Measurements from ENCODE around the gene SRP68.
"Not testable (repeated sequence)": the region's sequence is repeated elsewhere in the genome, so short reads cannot be mapped to it uniquely, and the experiment has no call there.

Gene SRP68

DNA sequence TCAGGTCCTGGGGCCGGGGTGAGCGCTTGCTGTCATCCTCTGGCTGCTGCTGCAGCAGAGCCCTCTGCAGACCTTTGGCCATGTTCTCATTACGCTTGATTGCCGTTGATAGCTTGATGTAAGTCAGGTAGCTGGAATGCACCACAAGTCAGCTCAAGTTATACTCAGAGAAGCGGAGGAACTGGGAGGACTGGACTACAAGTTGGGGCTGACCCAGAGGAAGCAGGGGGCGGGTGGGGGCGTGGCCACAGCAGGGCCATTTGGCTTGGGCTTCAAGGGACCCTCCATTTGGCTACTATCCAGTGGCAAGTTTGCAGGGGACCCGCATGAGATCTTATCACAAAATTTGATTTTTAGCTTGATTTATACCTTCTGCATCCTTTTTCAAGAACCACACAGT is 26.3 kb downstream of the SRP68 start:
- no peak for DNase-seq (ENCODE audit: low read depth in 2 of 2)

DNA sequence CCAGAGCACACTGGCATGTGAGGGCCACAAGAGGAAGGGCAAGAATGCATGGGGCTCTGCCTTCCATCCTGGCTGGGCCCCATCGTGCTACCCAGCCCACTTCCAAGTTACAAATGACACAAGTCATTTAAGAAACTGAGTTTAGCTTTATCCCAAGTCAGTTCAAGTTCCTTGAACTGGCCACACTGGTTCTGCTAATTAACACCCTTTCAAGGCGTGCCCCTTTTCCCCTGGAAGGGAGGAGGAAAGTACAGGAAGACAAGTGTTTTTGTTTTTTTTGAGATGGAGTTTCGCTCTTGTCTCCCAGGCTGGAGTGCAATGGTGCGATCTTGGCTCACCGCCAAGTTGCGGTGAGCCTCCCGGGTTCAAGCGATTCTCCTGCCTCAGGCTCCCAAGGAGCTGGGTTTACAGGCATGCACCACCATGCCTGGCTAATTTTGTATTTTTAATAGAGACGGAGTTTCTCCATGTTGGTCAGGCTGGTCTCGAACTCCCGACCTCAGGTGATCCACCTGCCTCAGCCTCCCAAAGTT is 27.8 kb downstream of the SRP68 start:
- not testable (repeated sequence) for DNase-seq (ENCODE audit: low read depth in 2 of 2)

DNA sequence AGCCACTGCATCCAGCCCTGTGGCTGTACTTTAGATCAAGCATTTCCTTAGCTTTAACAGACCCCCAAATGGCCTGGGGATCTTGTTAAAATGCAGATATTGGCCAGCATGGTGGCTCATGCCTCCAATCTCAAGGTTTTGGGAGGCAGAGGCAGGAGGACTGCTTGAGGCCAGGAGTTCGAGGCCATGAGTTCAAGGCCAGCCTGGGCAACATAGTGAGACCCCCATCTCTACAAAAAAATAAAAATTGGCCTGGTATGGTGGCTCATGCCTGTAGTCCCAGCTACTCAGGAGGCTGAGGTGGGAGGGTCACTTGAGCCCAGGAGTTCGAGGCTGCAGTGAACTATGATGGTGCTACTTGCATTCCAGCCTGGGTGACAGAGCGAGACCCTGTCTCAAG is 29.4 kb downstream of the SRP68 start:
- not testable (repeated sequence) for DNase-seq (ENCODE audit: low read depth in 2 of 2)

DNA sequence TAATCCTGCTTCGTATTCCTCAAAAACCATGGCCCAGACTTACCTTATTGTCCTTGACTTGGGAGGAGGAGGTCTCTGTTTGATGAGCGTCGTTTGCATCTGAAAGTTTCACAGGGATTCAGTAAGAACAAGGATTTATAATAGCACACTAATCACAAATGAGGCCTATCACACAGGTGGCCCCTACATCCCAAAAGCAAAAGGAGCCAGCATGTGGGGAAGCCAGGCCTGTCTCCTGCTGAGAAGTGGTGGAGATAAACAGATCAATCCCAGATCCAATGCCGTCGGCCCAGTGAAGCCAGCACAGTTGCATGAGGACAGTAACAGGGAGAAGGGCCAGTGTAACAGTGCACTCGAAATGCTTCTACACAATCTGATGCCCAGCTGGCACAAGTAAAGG is 31.9 kb downstream of the SRP68 start:
- DNase-seq (ENCODE audit: low read depth in 2 of 2) = no peak

DNA sequence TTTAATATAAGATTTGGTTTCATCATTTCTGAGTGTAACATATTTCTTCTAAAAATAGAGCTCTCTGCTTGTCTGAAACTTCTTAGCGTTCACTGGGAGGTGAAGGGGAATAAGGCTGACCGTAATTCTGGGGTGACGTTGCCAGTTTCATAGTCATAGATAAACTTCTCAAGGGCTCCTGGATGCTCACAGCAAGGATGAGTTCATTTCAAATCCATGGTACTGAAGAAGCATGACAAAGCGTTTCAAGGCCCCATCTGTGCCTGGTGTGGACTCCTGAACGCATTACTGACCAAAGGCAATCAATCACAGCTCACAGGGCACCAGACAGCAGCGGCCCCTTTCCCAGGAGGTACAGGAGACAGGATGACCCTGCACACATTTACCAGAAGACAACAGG is 33.2 kb downstream of the SRP68 start:
- DNase-seq (ENCODE audit: low read depth in 2 of 2) = no peak

DNA sequence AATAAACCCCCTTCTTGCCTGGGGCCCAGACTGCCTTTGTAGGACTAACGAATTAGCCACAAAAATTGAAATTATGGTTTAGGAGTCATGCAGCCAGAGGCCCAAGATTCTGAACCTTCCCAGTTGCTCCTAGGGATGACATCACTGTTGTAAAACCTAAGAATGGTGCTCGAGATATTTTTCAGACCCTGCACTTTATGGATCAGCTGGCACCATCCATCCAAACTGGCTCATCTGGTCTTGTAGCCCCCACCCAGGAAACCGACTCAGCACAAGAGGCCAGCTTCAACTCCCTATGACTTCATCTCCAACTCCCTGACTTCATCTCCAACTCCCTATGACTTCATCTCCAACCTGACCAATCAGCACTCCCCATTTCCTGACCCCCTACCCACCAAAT is 34.3 kb downstream of the SRP68 start:
- no peak for DNase-seq (ENCODE audit: low read depth in 2 of 2)

DNA sequence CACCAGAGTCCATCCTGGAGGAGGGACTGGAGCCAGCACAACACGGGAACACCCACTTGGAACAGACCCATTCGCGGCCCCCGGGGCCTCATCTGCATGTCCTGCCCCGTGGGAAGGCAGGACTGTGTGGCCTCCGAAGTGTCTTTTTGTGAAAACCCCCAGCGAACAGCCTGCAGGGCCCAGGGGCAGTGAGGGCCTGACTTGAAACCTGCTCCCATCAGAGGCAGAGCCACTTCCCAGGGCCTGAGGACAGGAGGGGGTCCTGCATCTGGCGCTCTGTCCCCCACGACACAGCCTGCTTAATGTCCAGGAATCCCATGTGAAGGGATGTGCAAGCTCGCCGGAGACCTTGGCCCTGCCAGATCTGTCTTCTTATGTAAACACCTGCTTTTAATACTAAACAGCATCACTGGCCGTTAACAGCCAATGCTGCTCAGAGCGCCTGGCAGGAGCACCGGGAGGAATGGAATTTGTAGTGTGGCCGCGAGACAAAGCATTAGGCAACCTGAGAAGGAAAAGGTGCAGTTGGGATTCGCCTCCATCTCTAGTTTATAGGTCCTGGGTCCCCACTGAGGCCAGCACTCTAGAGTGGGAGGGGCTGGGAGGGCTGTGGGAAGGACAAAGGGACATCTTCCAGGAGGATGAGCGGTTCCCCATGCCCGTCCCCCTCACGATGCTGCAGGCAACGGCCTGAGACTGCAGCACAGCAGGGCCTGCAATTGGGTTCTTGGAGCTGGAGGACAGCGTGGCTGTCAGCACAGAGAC is 35.6 kb downstream of the SRP68 start:
- DNase-seq (ENCODE audit: low read depth in 2 of 2) = no peak

DNA sequence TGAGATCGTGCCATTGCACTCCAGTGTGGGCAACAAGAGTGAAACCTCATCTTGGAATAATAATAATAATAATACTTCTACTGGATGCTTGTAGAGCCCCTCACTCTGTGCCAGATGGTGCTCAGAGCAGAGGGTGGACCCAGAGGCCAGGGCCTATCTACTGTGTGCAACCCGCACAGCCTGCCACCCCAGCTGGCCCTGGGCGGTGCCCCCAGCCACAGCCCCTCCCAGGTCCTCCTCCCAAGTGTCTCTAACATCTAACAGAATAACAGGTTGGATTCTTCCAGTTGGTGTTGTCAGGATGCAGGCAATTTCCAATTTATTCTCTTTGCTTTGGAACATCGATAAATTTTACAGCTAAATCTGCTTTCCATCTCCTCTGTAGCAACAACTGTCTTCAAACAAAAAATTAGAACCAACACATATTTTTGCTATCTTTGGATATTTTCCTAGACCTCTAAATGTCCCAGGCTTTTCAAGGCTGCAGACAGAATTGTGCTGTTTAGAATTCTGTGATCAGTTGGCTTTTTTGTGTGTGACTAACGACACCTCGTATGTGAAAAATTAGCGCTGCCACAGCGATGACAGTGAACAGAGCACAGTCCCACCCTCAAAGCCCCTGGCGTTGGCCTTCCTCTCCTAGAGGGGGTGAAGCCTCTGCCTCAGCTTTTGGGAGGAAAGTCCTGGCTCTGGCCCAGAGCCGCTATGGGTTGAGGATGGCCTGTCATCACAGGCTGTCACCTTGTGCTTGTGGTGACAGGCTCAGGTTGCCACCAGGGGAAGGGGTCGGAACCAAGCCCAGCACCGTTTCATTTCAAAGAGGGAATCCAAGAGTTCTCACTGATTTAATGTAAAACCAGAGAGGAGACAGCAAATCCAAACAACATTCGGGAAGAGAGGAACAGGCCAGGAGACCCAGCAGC is 37.6 kb downstream of the SRP68 start:
- no peak for DNase-seq (ENCODE audit: low read depth in 2 of 2)

DNA sequence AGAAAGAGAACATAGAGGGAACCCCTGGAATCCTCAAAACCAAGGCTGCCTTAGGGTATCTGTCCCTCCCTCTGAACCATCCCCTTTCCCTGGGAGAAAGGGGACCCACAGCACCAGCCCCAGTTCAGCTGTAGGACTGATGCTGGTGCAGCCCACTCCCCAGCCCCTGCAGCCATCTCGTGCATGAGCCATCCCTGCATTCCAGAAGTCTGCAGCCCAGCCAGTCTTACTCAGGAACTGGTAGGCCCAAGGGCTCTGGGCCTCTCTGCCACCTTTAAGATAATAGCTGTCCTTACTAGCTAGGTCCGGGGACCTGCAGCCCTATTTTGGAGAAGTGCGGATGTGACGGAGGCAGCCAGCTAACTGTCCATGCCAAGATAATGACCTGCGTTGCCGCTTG is 39.2 kb downstream of the SRP68 start:
- DNase-seq (ENCODE audit: low read depth in 2 of 2) = no peak

DNA sequence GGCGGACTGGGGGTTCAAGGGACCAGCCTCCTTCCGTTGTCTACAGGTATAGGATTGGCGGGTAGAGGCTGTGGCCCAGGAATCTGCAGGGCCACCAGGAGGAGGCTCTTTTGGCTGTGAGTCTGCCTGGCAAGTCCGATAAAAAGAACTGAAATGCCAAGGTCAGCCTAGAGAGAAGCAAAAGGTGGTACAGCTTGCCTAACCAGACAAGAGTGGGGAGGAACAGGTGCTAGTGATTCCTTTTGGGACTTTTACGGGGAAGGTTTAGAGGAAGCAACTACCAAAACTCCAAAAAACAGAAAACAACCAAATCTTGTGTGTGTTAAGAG is 39.6 kb downstream of the SRP68 start:
- DNase-seq (ENCODE audit: low read depth in 2 of 2) = no peak

DNA sequence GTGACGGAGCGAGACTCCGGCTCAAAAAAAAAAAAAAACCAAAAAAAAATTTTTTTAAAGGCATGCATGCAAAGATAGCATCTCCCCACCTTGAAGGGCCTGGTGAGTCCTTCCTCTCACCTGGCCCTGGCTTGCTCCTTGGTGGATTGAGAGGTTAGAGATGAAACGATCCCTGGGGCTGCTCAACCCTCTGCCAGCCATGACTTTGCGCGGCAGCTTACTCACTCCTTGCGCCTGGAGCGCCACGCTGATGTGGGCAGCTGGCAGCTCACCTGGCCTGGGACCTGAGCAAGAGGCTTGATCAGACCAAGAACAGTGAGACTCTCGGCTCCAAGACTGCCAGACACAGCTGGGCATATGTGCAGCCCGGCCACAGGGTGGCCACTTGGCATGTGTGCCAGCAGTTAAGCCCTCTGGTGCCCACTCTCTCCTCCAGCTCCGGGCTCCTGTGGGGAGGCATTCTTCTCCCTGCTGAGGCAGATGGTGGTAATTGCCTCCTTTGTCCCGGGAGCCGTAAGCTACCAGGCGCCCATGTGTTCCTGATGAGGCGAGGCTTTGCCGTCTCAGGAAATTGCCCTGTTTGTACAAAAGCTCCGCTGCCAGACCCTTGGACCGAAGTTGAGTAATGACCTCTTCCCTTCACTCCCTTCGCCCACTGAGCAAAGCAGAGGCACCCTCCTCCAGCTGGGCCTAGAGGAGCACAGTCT is 40.1 kb downstream of the SRP68 start:
- DNase-seq (ENCODE audit: low read depth in 2 of 2) = no peak

DNA sequence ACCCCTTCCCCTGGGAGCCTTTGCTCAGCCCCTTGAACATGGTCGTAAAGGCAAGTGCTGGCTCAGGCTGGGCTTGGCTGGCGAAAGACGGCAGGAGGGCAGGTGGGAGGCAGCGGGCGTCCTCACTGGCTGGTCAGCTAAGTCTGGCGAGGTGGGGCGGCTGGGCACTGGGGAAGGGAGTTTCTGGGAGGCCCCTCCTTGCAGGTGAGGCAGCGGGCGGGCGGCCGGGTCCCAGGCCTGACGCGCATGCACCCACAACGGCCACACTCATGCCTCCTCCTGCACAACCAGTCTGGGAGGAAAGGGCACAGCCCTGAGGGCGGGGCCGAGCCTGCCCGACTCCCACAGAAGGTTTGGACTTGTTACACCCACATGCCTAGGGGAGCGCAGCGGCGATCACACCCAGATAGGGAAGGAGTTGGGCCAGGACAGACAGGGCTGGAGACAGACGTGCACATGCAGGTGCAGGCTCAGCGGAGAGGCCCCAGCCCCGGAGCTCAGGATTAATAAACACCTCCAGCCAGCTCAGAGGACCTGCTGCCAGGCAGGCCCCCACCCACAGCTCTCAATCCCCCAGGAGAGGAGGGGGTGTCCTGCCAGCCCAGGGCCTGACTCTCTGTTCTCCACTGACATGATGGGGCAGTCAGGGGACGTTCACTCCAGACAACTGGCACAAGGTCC is 45.0 kb downstream of the SRP68 start, which contains the start of gene EVPL:
EVPL (minus strand) TSS at position 148 of the 681 bp plus-strand sequence; CDS start at position 40, 108 bp downstream.
- DNase-seq (ENCODE audit: low read depth in 2 of 2) = no peak

DNA sequence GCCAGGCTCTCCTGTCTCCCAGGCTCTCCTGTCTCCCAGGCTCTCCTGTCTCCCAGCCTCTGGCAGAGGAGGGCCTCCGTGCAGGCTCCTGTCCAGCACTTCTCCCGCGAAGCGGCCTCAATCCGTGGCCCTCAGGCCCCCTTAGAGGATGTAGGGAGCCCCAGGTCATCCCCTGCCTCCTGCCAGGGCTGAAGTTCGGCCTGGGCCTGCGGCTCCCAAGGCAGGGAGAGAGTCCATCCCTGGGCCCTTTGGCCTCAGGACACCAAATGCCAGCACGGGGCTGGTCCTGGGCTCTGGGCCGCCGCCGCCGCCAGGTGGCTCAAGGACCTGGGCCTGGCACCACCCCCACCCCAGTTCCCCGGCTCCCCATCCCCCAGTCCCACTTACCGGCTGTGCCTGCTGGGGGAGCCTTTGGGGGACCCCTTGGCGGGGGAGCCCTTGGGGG is 45.6 kb downstream of the SRP68 start:
- DNase-seq (ENCODE audit: low read depth in 2 of 2) = no peak

DNA sequence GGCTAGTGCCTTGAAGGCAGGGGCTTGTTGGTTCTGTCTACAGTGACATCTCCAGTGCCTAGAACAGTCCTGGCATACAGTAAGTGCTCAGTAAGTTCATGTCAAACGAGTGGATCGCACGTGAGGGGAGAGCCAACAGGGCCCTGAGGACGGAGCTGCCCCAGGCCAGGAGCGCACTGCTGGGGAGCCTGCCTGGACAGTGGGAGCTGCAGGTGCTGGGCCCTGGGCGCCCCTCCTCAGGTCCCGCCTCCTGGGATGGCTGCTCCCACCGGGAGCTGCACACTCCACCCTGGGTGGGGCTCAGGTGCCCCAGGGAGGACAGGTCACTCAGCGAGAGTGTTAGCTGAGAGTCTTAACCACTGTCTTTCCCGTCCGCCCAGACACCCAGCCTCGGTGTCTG is 47.0 kb downstream of the SRP68 start:
- no peak for DNase-seq (ENCODE audit: low read depth in 2 of 2)

DNA sequence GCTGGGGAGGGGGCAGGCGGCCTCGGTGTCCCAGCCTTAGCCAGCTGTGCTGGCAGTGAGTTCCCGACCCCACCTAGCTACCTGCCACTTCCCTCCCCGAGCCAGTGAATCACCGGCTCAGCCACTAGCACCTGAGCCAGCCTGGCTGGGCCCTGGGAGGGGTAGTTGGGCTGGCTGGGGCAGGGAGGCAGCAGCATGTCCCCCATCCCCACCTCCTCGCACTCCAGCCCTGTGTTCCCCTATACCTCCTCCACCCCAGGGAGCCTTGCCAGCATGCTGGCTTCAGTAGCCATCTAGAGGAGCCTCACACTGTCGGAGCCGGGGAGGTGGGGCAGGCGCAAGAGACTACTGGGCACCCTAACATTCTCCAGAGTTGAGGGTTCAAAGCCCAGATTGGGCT is 48.0 kb downstream of the SRP68 start:
- DNase-seq (ENCODE audit: low read depth in 2 of 2) = no peak

DNA sequence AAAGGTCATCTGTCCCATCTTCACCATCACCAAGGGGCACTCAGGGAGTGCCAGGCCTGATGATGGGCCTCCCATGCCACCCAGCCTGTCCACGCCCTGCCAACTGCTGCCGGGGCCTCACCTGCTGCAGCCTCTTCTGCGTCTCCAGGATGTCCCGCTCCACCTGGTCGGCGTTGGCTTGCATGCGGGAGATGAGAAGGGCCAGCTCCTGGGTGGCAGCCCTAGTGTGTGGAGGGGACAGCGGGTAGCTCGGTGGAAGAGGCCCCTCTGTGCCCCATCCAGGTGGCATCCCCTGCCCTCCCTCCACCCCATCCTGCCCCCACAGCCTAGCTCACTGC is 48.4 kb downstream of the SRP68 start:
- no peak for DNase-seq (ENCODE audit: low read depth in 2 of 2)

DNA sequence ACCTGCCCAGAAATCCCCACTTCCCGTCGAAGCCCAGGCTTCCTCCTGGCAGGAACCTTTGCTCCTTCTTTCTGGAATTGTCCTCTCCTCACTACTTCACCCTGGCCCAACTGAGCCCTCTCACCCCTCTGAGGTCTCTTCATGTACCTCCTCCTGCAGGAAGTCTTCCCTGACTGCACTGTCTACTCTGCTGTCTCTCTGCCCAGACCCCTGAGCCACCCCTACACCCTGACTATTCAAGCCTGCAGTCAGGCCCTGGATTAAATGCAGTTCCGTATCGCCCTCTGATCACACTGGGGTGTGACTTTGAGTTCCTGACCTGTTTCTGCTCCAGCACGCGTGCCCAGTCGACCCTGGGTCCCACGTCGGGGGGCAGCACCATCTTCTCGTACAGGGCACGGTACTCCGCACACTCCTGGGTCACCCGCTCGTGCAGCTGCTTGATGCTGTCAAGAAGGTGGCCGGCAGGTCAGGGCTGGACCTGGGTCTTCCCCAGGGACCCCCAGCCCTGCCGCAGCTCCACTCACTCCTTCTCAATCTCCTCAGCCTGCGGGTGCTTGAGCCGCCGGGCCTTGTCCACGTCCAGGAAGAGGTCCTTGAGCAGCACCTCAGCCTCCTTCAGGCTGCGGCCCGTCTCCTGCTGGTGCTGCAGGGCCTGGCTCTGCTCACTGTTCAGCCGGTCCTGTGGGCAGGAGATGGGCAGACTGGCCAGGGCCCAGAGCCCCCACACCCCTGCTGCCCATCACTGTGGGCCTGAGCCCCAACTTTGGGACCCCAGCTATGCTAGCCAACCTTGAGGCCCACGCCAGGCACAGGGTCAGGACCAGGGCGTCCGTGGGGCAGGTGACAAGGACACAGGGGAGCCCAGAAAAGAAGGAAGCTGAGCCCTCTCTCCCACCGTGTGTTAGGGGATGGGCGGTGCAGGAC is 49.1 kb downstream of the SRP68 start:
- DNase-seq (ENCODE audit: low read depth in 2 of 2) = no peak

DNA sequence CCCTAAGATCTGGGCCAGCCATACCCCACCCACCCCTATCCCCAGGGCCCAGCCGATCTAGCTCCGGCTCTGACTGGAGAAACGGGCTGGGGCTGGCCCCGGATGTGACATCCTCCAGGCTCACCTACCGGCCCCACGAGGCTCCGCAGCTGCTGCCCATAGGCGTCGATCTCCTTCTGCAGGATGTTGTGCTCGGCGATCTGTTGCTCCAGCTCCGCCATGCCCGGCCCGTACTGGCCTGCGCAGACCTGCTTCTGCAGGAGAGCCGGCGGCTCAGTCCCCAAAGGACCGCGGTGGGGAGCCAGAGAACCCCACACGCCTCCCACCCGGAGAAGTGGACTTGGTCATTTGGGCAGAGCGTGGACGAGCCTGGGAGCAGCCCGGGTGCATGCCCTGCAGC is 50.0 kb downstream of the SRP68 start:
- no peak for DNase-seq (ENCODE audit: low read depth in 2 of 2)

DNA sequence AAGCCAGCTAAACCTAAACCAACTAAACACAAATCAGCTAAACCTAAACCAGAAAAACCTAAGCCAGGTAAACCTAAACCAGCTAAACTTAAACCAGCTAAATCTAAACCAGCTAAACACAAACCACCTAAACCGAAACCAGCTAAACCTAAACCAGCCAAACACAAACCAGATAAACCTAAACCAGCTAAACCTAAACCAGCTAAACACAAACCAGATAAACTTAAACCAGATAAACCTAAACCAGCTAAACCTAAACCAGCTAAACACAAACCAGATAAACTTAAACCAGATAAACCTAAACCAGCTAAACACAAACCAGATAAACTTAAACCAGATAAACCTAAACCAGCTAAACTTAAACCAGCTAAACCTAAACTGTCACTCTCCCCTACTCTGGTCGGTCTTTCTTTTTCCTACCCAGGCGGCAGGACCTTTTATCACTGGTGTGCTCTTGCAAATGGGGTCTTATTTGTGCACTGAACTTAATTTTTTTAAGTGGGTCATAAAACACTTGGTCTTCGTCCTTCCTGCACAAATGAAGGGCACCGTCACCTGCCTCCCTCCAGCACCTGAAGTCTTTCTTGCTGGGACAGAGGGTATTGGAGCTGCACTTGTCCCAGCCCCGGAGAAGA is 52.4 kb downstream of the SRP68 start:
- DNase-seq (ENCODE audit: low read depth in 2 of 2) = no peak

DNA sequence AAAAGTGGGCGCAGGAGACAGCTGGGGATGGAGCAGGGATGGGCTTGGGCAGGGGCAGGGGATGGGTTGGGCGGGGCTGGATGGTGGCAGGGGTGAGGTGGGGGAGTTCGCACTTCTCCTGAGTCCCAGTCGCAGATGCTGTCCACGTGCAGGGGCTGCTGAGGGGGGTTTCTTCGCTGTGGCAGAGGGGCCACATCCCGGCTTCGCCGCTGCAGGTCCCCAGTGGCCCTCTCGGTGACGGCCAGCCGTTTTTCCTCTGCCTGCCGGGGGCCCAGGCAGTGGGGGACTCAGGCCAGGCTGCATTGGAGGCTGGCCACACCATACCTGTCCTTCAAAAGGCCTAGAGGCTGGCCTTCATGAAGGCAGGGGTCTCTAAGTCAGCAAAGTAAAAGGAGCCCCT is 53.5 kb downstream of the SRP68 start:
- no peak for DNase-seq (ENCODE audit: low read depth in 2 of 2)

All from stimulated activated CD4-positive, alpha-beta T cell treated with anti-CD3 and anti-CD28 coated beads, Interleukin-15, amount 100 ng/mL, for 48 hours (primary cell).